GM18867 (cell line): ENCODE data around the gene CDH5.
"Not testable (repeated sequence)": the region's sequence is repeated elsewhere in the genome, so short reads cannot be mapped to it uniquely, and the experiment has no call there.

Source experiments
- ATAC-seq: cut with Tn5 transposase; IDR thresholded peaks from one replicate; pipeline ENCODE4 v1.9.1; 2021; ENCODE audit warnings: mild to moderate bottlenecking, moderate library complexity; ENCODE audit not compliant: unreplicated experiment

The CDH5 gene

DNA sequence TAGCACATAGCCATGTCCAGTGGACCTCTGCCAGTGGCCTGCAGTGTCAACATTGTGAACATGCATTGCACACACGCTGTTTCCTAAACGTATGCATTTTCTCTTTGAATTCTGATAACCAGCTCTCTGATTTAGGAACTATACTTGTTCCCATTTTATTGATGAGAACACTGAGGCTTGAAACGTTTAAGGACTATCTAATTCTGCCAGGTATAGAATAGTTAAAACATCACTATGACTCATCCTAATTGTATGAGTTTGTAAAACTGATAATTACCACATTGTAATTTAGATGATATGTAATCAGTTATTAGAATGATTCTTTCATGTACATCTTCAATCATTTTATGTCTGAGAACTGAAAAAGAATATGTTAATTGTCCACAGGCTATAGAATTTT is 63.7 kb downstream of the CDH5 start:
- no peak for ATAC-seq

DNA sequence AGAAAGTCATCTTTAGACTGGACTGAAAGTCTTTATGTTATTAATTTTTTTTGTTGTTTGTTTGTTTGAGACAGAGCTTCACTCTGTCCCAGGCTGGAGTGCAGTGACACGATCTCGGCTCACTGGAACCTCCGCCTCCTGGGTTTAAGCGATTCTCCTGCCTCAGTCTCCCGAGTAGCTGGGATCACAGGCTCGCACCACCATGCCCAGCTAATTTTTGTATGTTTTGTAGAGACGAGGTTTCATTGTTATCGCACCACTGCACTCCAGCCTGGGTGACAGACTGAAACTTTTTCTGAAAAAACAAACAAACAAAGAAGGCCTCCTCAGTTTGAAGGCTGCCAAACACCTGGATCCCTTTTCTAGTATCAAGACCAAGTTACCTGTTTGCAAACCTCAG is 65.3 kb downstream of the CDH5 start:
- ATAC-seq, result no peak

DNA sequence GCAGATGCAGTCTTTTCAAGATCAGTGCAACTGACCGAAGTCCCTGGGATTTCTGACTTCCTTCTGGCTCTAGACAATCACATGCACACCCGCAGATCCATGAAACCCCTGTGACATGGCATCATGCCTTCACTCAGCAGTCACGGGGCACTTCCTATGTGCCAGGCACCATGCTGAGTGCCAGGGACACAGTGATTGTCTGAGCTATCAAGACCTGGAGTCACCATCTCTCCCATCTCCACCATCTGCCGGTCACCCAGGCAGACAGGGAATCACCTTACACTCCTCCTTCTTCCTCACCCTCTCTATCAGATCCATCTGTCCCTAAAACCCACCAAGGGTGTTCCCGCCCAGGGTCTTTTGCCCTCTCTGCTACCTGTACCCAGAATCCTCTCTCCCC is 65.9 kb downstream of the CDH5 start:
- no peak for ATAC-seq

DNA sequence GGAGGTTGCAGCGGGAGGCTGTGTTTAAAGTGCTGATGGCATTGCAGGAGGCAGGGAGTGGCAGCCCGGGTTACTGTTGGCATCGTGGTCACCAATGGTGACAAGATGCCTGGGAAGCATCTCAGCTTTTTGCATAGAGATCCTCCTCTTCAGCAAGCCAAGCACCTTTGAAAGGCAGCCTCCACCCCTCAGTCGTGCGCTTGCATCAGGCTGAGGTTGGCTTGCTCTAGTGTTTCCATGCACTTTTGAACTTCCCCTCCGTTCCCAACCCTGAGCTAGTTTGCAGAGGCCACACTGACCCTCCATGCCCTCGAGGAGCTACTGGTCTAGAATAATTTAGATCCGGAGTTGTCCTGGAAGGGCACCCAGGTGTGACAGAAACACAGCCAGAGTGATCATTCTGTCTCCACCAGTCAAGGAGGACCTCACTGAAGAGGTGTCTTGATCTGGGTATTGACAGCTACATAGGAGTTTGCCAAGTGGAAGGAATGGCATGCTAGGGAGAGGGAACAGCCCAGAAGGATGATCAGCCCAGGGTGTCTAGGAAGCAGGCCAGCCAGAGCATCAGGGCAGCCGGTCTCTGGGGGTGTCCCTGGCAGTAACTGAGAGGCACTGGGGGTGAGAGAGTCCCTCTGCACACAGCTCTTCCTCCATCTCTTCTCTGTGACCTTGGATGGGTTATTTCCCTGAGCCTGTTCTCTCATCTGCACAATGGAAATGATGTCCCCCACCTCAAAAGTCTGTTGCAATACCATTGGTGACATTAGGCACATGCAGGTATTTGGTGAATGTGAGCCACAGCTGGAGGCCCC is 68.3 kb downstream of the CDH5 start:
- no peak for ATAC-seq

DNA sequence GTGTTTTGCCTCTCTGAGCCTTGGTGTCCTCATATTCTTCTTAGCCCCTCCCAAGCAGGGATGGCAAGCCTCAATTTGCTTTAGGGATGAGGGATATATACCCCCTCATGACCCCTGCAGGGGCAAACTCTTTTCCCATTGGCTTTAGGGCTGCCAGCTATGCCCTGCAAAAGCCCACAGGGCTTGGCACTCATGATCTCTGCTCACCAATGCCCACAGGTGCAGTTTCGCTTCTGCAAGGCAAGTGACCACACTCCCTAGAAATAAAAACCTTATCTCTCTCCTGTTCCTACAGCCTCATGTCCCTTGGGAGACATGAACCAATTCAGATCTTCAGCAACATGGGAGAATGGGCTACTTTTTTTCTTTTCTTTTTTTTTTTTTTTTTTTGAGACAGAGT is 69.4 kb downstream of the CDH5 start:
- ATAC-seq, result no peak

DNA sequence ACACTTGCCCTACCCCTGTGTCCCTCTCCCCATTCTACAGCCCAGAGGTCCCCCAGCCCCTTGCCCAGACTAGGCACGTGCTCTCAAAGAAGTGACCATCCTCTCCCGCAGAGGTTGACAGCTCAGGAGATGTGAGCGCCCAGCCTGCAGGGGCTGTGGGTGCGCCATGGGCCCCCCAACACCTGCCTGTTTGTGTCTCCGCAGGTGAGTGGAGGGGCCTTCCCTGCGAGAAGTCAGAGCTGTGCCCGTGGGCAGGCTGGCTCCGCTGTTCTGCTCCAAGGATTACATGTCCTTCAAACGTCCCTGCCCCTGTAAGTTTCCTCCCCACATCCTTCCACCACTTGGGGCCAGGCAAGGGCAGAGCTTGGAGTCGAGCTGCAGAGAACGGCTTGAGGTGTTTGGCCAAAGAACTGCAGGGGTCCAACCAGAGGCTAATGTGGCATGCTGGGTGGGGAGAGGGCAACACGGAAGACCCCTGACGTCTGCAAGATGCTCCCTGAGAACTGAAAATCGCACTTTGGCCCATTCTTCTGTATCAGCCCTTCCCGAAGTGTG is 71.0 kb downstream of the CDH5 start:
- no peak for ATAC-seq

DNA sequence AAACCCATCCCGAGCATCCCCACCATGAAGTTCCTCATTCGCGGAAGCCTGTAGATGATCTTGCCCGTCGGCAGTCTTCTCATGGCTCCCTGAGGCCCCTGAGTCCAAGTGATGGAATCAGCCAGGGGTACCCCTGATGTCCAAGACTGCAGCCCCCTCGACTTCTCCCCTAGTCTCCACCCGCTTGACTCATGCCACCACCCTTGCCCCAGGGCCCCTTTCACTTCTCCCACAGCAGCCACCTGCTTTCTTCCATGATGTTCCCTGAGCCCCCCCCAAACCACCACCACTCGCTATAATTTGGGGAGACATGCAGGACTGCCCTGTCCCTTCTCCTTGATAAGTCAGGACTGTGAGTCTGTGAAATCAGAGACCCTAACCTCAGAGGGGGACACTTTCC is 72.0 kb downstream of the CDH5 start:
- no peak for ATAC-seq

DNA sequence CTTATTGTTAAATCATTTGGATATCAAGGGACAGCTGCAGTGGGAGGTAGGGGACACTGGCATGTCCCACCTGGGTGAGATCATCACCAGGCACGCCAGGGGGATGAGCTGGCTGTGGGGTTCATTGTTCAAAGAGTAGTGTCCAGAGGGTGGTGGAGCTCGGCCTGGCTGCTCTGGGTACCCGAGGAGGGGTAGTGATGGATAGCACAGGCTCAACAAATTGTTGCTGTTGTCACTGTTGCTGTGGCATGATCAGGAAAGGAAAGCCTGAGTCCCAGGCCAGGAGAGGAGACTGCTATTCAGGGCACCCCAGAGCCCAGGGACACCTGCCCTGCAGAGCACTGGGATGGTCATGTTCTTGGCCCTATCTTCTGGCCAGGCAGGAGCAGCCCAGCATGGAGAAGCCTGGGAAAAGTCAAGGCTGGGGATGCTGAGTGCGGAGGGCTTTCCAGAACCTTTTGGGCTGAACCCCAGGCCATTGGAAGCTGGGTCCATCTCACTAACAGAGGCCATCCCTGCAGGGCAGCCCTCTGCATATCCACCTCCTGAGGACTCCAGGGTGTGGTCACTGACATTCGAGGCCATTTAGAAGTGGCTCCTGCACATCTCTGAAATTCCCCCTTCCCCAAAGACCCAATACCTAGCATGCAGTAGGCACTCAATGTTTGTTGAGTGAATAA is 72.7 kb downstream of the CDH5 start:
- no peak for ATAC-seq

DNA sequence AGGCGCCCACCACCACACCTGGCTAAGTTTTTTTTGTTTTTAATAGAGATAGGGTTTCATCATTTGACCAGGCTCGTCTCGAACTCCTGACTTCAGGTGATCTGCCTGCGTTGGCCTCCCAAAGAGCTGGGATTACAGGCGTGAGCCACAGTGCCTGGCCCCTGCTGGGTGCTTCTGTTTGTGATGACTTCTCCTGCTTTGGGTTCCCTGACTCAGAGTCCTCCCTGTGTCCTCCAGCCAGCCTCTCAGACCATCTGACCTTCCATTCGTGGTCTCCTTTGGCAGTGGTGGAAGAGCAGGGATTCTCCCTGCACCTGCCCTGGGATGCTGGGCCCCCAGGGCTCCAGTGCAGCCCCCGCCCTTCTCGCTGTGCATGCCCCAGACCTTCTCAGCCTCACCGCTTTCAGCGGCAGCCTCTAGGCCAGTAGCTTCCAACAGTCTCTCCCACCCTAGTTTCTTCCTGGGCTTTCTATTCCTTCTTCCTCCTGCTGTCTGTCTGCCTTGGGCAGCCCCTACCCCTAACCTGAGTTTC is 73.8 kb downstream of the CDH5 start:
- ATAC-seq, result no peak

DNA sequence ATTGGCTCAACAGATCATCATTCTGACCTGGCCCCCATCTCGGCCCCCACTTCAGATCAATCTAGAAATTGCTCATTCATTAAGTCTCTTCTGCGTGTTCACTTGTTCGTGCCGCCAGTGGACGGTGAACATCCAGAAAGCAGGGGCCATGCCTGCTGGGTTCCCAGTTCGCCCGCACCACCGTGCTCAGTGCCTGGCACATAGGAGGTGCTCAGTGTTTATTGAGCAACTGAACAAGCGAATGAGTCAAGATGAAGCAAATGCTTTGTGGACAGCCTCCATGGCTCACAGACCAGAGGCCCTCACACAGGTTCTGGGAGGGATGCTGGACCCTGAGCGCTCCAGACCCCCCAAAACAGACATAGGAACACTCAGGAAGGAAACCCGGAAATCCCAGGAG is 74.5 kb downstream of the CDH5 start:
- ATAC-seq, result no peak

DNA sequence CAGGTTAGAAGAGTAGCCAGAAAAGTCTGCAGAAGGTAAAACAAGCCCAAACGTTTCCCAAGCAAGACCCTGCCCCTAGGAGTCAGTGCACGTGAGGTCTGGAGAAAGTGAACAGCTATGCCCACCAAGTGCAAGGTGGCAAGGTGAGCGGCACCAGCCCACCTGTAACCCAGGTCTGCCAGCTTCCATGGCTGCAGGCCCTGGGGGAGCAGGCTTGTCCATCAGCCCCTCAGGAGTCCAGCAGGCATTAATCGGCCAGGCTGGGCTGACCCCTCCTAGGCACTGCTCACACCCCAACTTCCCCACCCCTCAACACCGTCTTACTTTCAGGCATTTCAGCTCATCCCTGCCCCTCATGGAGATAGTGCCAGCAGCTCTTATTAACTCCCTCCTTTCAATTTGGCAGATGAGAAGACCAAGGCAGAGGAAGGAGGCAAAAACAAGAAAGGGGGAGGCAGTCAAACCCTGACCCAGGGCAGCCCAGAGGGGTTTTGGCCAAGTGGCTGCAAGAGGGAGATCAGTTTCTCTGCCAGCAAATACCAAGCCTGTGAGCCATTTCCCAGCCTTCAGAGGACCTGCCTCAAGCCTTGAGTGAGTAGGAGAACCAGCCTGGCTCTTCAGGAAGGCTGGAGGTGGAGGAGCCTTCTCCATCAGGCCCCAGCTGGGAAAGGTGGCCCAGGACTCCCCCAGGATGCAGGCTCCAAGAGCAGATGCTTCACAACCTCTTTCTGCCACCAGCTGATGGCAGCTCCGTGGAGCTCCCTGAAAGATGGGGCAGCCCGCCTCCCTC is 75.3 kb downstream of the CDH5 start:
- no peak for ATAC-seq

DNA sequence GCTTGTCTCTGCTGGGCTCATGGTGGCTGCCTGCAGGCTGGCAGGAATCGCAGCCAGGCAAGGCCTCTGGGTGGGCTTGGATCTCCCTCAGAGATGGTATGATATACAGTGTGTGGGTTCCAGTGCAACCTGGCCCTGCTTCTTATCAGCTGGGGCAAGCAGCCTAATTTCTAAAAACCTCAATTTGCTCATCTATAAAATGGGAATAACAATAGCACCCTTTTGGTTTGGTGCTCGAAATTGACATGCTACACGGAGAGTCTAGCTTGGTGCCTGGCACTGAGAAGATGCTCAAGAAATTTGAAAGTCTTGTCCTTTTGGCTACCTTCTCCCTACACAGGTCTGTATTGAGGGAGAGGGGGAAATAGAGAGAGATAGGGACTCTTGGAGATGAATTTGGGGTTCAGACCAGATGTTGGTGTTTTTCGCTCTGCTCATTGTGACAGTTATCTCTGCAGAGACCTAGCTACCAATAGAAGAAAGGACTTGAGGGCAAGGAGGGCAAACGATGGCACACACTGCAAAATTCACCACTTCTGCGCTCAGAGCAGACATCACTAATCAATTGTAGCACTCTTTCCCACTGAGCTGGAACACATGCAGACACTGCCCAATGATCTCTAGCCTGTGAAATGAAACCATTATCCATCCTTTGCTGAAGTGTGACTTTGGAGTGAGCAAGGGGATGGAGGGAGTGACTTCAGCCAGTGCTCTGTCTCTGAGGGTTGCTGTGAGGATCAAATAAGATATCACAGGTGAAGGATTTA is 76.2 kb downstream of the CDH5 start:
- no peak for ATAC-seq

DNA sequence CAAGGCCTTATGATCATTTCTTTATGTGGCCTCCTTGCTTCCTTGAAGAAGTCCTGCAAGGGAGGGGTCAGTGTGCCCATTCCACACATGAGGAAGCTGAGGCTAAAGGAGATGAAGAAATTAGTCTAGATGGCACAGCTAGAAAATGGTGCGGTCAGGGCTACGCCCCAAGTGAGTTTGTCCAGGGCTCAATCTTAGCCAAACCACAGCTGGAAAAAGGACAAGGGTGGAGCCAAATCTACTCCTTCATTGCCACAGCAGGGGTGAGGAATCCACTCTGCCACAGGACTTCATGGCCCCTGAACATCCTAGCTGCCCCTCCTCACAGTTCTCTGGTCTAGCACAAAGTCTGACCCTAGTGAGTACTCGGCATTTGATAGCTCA is 76.8 kb downstream of the CDH5 start:
- no peak for ATAC-seq

DNA sequence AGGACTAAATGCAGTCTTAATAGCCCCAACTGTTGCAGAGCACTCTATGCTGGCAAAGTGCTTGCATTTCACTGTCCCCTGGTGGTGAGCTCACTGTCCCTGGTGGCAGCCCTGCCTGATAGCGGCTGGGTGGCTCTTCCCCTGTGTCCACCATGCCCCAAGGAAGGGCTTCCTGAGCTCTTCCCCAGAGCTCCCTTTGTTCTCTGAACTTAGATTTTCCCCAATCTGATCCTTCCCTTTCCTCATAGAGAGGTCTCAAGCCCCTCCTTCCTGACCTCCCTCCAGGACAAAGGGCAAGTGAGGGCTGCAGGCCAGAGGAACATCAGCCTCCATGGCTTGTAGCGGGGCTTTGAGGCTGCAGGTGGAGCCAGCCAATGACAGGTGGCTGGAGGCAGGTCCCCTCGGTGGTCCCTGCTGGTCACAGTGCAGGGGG is 77.6 kb downstream of the CDH5 start:
- no peak for ATAC-seq

DNA sequence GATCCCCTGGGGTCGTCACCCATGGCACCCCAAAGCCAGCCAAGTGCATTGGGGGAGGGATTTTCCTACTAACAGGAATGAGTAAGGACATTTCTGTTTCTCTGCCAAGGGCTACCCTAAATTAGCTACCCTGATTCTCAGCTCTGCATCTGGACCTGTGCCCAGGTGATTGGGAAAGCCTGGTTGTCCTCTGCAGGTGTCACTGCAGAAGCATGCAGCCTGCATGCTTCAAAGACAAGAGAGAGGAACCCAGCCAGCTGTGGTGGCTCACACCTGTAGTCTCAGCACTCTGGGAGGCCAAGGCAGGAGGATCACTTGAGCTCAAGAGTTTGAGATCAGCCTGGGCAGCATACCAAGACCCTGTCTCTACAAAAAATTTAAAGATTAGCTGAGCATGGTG is 80.2 kb downstream of the CDH5 start:
- no peak for ATAC-seq

DNA sequence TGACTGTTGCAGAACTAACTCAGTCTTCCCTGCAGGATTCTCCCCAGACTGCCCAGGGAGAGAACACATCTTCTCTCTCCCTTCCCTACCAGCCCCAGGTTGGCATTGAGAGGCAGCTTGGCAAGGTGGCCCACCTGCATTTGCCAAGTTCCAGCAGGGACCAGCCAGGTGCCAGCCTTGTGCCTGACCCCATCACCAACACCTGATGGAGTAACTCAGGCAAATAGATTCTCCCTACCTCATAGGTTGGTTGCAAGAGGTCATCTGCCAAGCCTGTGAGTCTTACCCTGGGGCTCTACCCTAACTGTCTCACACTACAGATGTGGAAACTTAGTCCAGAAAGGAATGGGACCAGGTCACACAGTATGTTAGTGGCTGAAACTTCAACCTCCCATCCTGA is 81.0 kb downstream of the CDH5 start:
- no peak for ATAC-seq

DNA sequence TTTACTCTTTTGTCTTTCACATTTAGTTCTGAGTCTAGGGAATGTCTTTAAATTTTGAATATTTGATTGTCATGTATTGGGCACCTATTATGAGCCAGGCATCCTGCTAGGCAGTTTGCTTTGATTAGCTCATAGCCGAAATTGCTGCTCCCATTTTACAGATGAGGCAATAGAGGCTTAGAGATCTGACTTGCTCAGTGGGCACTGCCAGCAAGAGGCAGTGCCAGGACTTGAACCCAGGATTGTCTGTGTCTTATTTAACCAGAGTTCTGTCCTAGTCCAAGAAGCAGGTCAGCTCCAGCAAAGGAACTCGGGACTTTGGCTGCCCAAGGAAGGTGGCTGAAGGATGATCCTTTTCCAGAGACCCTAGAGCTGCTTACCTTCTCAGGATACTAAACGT is 85.1 kb downstream of the CDH5 start:
- ATAC-seq, result no peak

DNA sequence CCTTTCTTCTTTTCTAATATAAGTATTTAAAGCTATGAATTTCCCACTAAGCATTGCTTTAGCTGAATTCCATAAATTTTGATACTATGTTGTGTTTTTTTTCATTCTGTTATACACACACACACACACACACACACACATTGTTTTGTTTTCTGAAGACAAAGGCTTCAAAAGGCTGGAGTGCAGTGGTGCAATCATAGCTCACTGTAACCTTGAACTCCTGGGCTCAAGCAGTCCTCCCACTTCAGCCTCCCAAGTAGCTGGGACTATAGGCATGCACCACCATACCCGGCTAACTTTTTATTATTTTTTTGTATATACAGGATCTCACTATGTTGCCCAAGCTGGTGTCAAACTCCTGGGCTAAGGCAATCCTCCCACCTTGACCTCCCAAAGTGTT is 86.7 kb downstream of the CDH5 start:
- ATAC-seq, result not testable (repeated sequence)
